ENCODE data around the gene PRKCZ. TPM values are rescaled to one million over a fixed set of nuclear protein-coding genes. Genes with fewer than 3 reads are reported as not detected.

Gene PRKCZ
- total and polyA plus RNA-seq, 4 donors, result 4.8 to 9.9 (median 8.4) TPM

- Histone ChIP-seq H3K27ac (ENCODE audit: low read depth in 1 of 2, low read length in 2 of 2) (no peak overlapping the region), H3K4me3 (ENCODE audit: low read depth in 1 of 3, low read length in 3 of 3) (no peak overlapping the region), H3K36me3 (ENCODE audit: control insufficient read depth in 4 of 4, insufficient read depth in 3 of 4, low read depth in 1 of 4, low read length in 3 of 4) (no peaks in the 10 kb centered on the region), H3K27me3 (ENCODE audit: control insufficient read depth in 4 of 4, insufficient read depth in 4 of 4, low read length in 3 of 4) (no peaks in the 10 kb centered on the region), H3K9me3 (ENCODE audit: control insufficient read depth in 4 of 4, low read length in 3 of 4) (no peaks in the 10 kb centered on the region), H3K4me1 (ENCODE audit: control insufficient read depth in 4 of 4, insufficient read depth in 4 of 4, low read length in 3 of 4) (no peaks in the 10 kb centered on the region), H3K9ac (ENCODE audit: low read depth in 1 of 2, low read length in 2 of 2) (no peak overlapping the region)
- WGBS, result 79% methylated on average over 28 of the region's 28 CpGs
- no peak for TF ChIP-seq JUND (IDR thresholded peaks at IDR 0.05)
- no peak for TF ChIP-seq TAF1 (conservative IDR thresholded peaks at IDR 0.05)
- TF ChIP-seq RXRA (IDR thresholded peaks at IDR 0.05), result no peak
- no peak for TF ChIP-seq FOXA1 (IDR thresholded peaks at IDR 0.05)
- TF ChIP-seq REST (IDR thresholded peaks at IDR 0.05), result no peak
- no peak for TF ChIP-seq EGR1 (IDR thresholded peaks at IDR 0.05; ENCODE audit: low read depth in 2 of 2)
- TF ChIP-seq CTCF (IDR thresholded peaks at IDR 0.05; ENCODE audit: low read depth, low read length, missing input control), result no peak
- no peak for TF ChIP-seq HNF4A (conservative IDR thresholded peaks at IDR 0.05)
- no peak for DNase-seq (ENCODE audit: low spot score)
These were observed 65.6 kb downstream of the PRKCZ start for GRCh38 chr1:2115702-2116341.

- no peak for DNase-seq (ENCODE audit: low spot score)
- no peaks in the 10 kb centered on the region for H3K36me3 ChIP-seq (ENCODE audit: control insufficient read depth in 4 of 4, insufficient read depth in 3 of 4, low read depth in 1 of 4, low read length in 3 of 4)
- no peak for TF ChIP-seq RAD21 (IDR thresholded peaks at IDR 0.05)
These were observed 69.7 kb downstream of the PRKCZ start for GRCh38 chr1:2119886-2120285.

GRCh38 chr1:2121101-2121691 lies 71.0 kb downstream of the PRKCZ start:
- Histone ChIP-seq H3K27ac (ENCODE audit: low read depth in 1 of 2, low read length in 2 of 2) (no peak overlapping the region), H3K9me3 (ENCODE audit: control insufficient read depth in 4 of 4, low read length in 3 of 4) (no peaks in the 10 kb centered on the region), H3K4me1 (ENCODE audit: control insufficient read depth in 4 of 4, insufficient read depth in 4 of 4, low read length in 3 of 4) (no peaks in the 10 kb centered on the region), H3K4me3 (ENCODE audit: low read depth in 1 of 3, low read length in 3 of 3) (no peak overlapping the region), H3K27me3 (ENCODE audit: control insufficient read depth in 4 of 4, insufficient read depth in 4 of 4, low read length in 3 of 4) (no peaks in the 10 kb centered on the region), H3K36me3 (ENCODE audit: control insufficient read depth in 4 of 4, insufficient read depth in 3 of 4, low read depth in 1 of 4, low read length in 3 of 4) (peaks cover 0 to 2% (median 0%) of the 10 kb centered on the region in 4 donors), H3K9ac (ENCODE audit: low read depth in 1 of 2, low read length in 2 of 2) (no peak overlapping the region)
- 93% methylated on average over 14 of the region's 14 CpGs for WGBS
- no peak for DNase-seq (ENCODE audit: low spot score)
- TF ChIP-seq FOXA1 (IDR thresholded peaks at IDR 0.05) (no peak), JUND (IDR thresholded peaks at IDR 0.05) (no peak), YY1 (IDR thresholded peaks at IDR 0.05) (no peak), TAF1 (conservative IDR thresholded peaks at IDR 0.05) (no peak), REST (IDR thresholded peaks at IDR 0.05) (no peak), RAD21 (IDR thresholded peaks at IDR 0.05) (no peak), CTCF (IDR thresholded peaks at IDR 0.05; ENCODE audit: low read depth, low read length, missing input control) (no peak), NR2F2 (IDR thresholded peaks at IDR 0.05) (no peak), FOXA2 (IDR thresholded peaks at IDR 0.05) (no peak), EGR1 (IDR thresholded peaks at IDR 0.05; ENCODE audit: low read depth in 2 of 2) (no peak), GABPA (IDR thresholded peaks at IDR 0.05 in 1 of 2, conservative IDR thresholded peaks at IDR 0.05 in 1 of 2) (no peak), HNF4G (IDR thresholded peaks at IDR 0.05) (no peak), SP1 (IDR thresholded peaks at IDR 0.05) (no peak)

More at GRCh38 chr1:2119886-2120285, 69.7 kb downstream of the PRKCZ start:
- no peaks in the 10 kb centered on the region for H3K9me3 ChIP-seq (ENCODE audit: control insufficient read depth in 4 of 4, low read length in 3 of 4)
- 97% methylated on average over 5 of the region's 5 CpGs for WGBS
- H3K9ac ChIP-seq (ENCODE audit: low read depth in 1 of 2, low read length in 2 of 2), result no peak overlapping the region
- H3K4me3 ChIP-seq (ENCODE audit: low read depth in 1 of 3, low read length in 3 of 3), result no peak overlapping the region
- no peak overlapping the region for H3K27ac ChIP-seq (ENCODE audit: low read depth in 1 of 2, low read length in 2 of 2)
- H3K4me1 ChIP-seq (ENCODE audit: control insufficient read depth in 4 of 4, insufficient read depth in 4 of 4, low read length in 3 of 4), result no peaks in the 10 kb centered on the region
- no peaks in the 10 kb centered on the region for H3K27me3 ChIP-seq (ENCODE audit: control insufficient read depth in 4 of 4, insufficient read depth in 4 of 4, low read length in 3 of 4)
